Endodermal cell (in vitro differentiated cells): ENCODE results near the gene LRRC10B. TPM values are rescaled to one million over a fixed set of nuclear protein-coding genes. Genes with fewer than 3 reads are reported as not detected.

Experiments
- DNase-seq: peaks from one replicate; pipeline ENCODE4 v3.0.0-alpha.2; 2017
- H3K27ac ChIP-seq: 2 replicates; pipeline ENCODE4 v1.5.1; 2013; ENCODE audit warnings: mild to moderate bottlenecking, low read depth, low read length, moderate library complexity
- H3K27me3 ChIP-seq: 2 replicates; pipeline ENCODE4 v1.6.1; 2013; ENCODE audit warnings: mild to moderate bottlenecking, low read length, moderate library complexity; ENCODE audit not compliant: insufficient read depth, control insufficient read depth, poor library complexity, severe bottlenecking
- H3K36me3 ChIP-seq: 2 replicates; pipeline ENCODE4 v1.7.0; 2013; ENCODE audit warnings: mild to moderate bottlenecking, low read length, moderate library complexity; ENCODE audit not compliant: control insufficient read depth, insufficient read depth
- H3K4me1 ChIP-seq: one replicate; pipeline ENCODE4 v1.7.0; 2013; ENCODE audit warnings: low read length; ENCODE audit not compliant: control insufficient read depth, insufficient read depth
- H3K4me3 ChIP-seq: 2 replicates; pipeline ENCODE4 v1.5.1; 2013; ENCODE audit warnings: mild to moderate bottlenecking, low read length, moderate library complexity
- H3K9ac ChIP-seq: 2 replicates; pipeline ENCODE4 v1.6.1; 2013; ENCODE audit warnings: mild to moderate bottlenecking, low read length, moderate library complexity; ENCODE audit not compliant: poor library complexity, severe bottlenecking; ENCODE audit errors: extremely low read depth
- H3K9me3 ChIP-seq: 2 replicates; pipeline ENCODE4 v1.6.1; 2013; ENCODE audit warnings: mild to moderate bottlenecking, low read length, moderate library complexity; ENCODE audit not compliant: control insufficient read depth
- H3K27ac Mint-ChIP-seq: 2 replicates; pipeline ENCODE4 v1.8.0; 2020; ENCODE audit warnings: mixed read lengths
- H3K27me3 Mint-ChIP-seq: 2 replicates; pipeline ENCODE4 v1.8.0; 2021; ENCODE audit warnings: mild to moderate bottlenecking, mixed read lengths; ENCODE audit not compliant: insufficient read depth
- H3K36me3 Mint-ChIP-seq: 2 replicates; pipeline ENCODE4 v1.8.0; 2020; ENCODE audit warnings: low read depth, mixed read lengths
- H3K4me1 Mint-ChIP-seq: 2 replicates; pipeline ENCODE4 v1.8.0; 2020; ENCODE audit warnings: mixed read lengths
- H3K4me3 Mint-ChIP-seq: 2 replicates; pipeline ENCODE4 v1.8.0; 2020; ENCODE audit warnings: mild to moderate bottlenecking, moderate library complexity, mixed read lengths
- H3K9me3 Mint-ChIP-seq: 2 replicates; pipeline ENCODE4 v1.8.0; 2020; ENCODE audit warnings: mild to moderate bottlenecking, mixed read lengths
- CTCF ChIP-seq: fragments of 200-600 bp; sonication (generic); conservative IDR thresholded peaks from 2 replicates; pipeline ENCODE4 v1.5.0; 2021; ENCODE audit warnings: antibody characterized with exemption, mild to moderate bottlenecking
- WGBS, 2 experiments: methylation state at CpG; one replicate each; pipeline versions ENCODE4 v1.1.5 to v1.1.7; 2013; ENCODE audit warnings: missing lambda C conversion rate in 2 of 2, mixed read lengths in 1 of 2; ENCODE audit not compliant: insufficient coverage in 1 of 2, insufficient read length in 1 of 2; 5-methylcytosine and 5-hydroxymethylcytosine counted together
- total RNA-seq, 2 donors: library from RNA; stranded (reverse); fragmentation: NEBNext Ultra II Directional in 1 of 2; extraction: Animal tissue kit (Norgen Biotek cat#: 25700) in 1 of 2; gene quantifications; 2 replicates in 1 of 2; 3 replicates in 1 of 2; pipeline ENCODE4 v1.2.1, GENCODE V29; 2021

Gene LRRC10B
- total RNA-seq, 2 donors from 2014 or later: 0.11 to 0.69 TPM

GRCh38 chr11:61468002-61468401 is 40.5 kb upstream of the LRRC10B start:
- Histone ChIP-seq H3K27ac (no peak overlapping the region), H3K4me1 (no peaks in the 10 kb centered on the region), H3K4me3 (no peak overlapping the region), H3K27me3 (no peaks in the 10 kb centered on the region), H3K9ac (no peak overlapping the region), H3K9me3 (no peaks in the 10 kb centered on the region), H3K36me3 (peaks cover 5% of the 10 kb centered on the region)
- no peaks in the 10 kb centered on the region for H3K9me3 Mint-ChIP-seq
- TF ChIP-seq CTCF: no peak
- DNase-seq: no peak
- H3K4me3 Mint-ChIP-seq: no peak overlapping the region
- H3K27ac Mint-ChIP-seq: no peak overlapping the region
- H3K27me3 Mint-ChIP-seq: no peaks in the 10 kb centered on the region
- 90 to 94% methylated on average over 5 to 7 of the region's 7 CpGs for WGBS, 2 experiments
- H3K4me1 Mint-ChIP-seq: no peaks in the 10 kb centered on the region
- H3K36me3 Mint-ChIP-seq: peaks cover 23% of the 10 kb centered on the region

GRCh38 chr11:61472282-61472681 is 36.3 kb upstream of the LRRC10B start:
- H3K27me3 ChIP-seq: no peaks in the 10 kb centered on the region
- no peaks in the 10 kb centered on the region for H3K4me1 Mint-ChIP-seq
- H3K9me3 Mint-ChIP-seq: no peaks in the 10 kb centered on the region
- TF ChIP-seq CTCF: no peak
- H3K9ac ChIP-seq: no peak overlapping the region
- H3K27me3 Mint-ChIP-seq: no peaks in the 10 kb centered on the region
- H3K27ac Mint-ChIP-seq: no peak overlapping the region
- no peaks in the 10 kb centered on the region for H3K4me1 ChIP-seq
- no peaks in the 10 kb centered on the region for H3K9me3 ChIP-seq
- H3K36me3 Mint-ChIP-seq: peaks cover 25% of the 10 kb centered on the region
- DNase-seq: no peak
- H3K27ac ChIP-seq: no peak overlapping the region
- H3K4me3 ChIP-seq: no peak overlapping the region
- 92 to 100% methylated on average over 4 to 5 of the region's 5 CpGs for WGBS, 2 experiments
- no peak overlapping the region for H3K4me3 Mint-ChIP-seq
- H3K36me3 ChIP-seq: peaks cover 13% of the 10 kb centered on the region

- H3K27ac Mint-ChIP-seq: no peak overlapping the region
- no peak overlapping the region for H3K9ac ChIP-seq
- H3K27me3 Mint-ChIP-seq: no peaks in the 10 kb centered on the region
- 78 to 95% methylated on average over 4 to 5 of the region's 5 CpGs for WGBS, 2 experiments
- no peak overlapping the region for H3K4me3 ChIP-seq
- peaks cover 13% of the 10 kb centered on the region for H3K36me3 ChIP-seq
- no peak overlapping the region for H3K4me3 Mint-ChIP-seq
- no peak for DNase-seq
- H3K36me3 Mint-ChIP-seq: peaks cover 25% of the 10 kb centered on the region
- H3K27me3 ChIP-seq: no peaks in the 10 kb centered on the region
- H3K9me3 ChIP-seq: no peaks in the 10 kb centered on the region
- no peak overlapping the region for H3K27ac ChIP-seq
- no peaks in the 10 kb centered on the region for H3K9me3 Mint-ChIP-seq
- peaks cover 1% of the 10 kb centered on the region for H3K4me1 ChIP-seq
- H3K4me1 Mint-ChIP-seq: no peaks in the 10 kb centered on the region
- no peak for TF ChIP-seq CTCF
These were observed 35.7 kb upstream of the LRRC10B start for GRCh38 chr11:61472868-61473267.
